GM23338 (cell line): Measurements from ENCODE around the gene VGLL4.

Experiments
- CTCF ChIP-seq, 2 experiments: fragments of 200-600 bp in 1 of 2; sonication (generic) in 1 of 2; conservative IDR thresholded peaks; 2 replicates each; pipeline versions ENCODE4 v1.5.1 to v1.6.1; 2016 to 2017; ENCODE audit warnings: antibody characterized with exemption in 2 of 2, low read depth in 2 of 2, mild to moderate bottlenecking in 2 of 2, moderate library complexity in 1 of 2
- EZH2phosphoT487 ChIP-seq: fragments of 200-600 bp; sonication (generic); IDR thresholded peaks from one replicate; pipeline ENCODE4 v1.8.1; 2018; ENCODE audit warnings: antibody characterized with exemption; ENCODE audit not compliant: unreplicated experiment
- POLR2AphosphoS5 ChIP-seq: IDR thresholded peaks from 2 replicates; pipeline ENCODE4 v1.6.1; 2016; ENCODE audit warnings: antibody characterized with exemption, low read depth

- TF ChIP-seq CTCF (conservative IDR thresholded peaks at IDR 0.05; ENCODE audit: low read depth in 2 of 2) = no peak
- no peak for TF ChIP-seq POLR2AphosphoS5
- TF ChIP-seq EZH2phosphoT487 = no peak
Measured at GRCh38 chr3:11508346-11509172, 135.2 kb downstream of the VGLL4 start.
